GM18499 (cell line): ENCODE results near the gene FNDC1.

Experiments
- ATAC-seq: cut with Tn5 transposase; IDR thresholded peaks from one replicate; pipeline ENCODE4 v1.9.1; 2021; ENCODE audit warnings: moderate number of reproducible peaks; ENCODE audit not compliant: insufficient read depth, unreplicated experiment

FNDC1 gene

DNA sequence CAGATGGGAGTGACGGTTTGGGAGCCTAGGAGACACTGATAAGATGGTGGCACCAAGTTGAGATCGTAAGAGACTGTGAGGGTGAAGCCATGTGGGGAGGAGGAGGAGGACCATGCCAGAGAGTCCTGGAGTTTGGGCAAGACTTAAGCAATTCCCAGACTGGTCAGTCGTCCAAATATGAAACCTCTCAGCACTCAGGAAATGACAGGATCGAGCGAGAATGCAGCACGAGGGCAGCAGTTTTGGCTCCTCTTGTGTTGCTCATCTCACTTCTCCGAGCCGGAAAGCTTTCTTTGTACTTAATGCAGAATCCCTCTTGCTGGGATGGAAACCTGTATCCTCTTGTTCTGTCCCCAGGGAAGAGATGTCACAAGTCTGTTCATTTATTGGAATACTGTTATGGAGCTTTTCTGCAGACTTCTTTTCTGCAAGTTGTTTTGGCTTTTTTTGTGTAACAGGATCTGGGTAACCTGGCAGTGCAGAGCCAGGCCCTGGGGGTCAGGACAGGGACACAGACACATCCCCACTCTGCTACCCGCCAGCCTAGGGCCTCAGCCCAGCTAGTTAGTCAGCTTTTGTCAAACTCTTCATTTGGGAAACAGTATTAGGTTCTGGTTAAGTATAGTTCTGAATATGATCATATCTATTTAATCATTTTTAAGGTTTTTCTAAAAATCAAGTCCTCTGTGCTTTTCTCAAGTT lies 34.3 kb downstream of the FNDC1 start:
- no peak for ATAC-seq

DNA sequence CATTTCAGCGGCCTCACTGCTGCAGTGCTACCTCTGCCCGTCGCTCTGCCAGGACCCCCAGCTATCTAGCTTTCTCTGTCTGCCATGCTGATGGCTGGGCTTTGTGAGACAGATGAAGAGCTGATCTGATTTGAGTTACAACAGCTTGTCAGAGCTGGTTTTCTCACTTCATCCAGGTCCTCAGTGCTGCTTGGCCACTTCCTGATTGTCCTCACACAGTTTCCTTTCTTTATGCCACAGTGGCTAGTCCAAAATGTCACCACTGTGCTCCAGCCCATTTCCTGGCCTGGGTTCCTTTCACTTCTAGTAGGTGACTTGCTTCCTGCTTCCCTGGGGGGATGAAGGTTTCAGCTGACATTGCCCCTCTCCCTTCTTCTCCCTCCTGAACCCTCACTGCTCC lies 35.4 kb downstream of the FNDC1 start:
- no peak for ATAC-seq

DNA sequence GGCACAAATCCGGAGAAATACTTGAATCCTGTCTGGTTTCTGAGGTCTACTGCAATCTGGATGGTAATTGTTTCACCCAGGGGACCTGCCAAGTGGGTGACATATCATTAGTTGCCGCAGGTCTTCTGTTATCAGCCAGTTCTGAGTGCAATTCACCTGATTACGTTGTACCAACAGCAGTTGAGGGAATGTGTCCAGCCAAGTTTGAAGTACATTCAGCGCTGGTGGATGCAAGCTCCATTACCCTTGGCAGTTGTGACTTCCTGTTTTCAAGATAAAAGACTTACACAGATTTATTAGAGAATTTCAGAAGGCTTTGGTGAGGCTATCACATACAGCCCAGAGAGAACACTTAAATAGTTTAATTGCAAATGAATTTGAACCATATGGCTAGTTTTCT lies 42.8 kb downstream of the FNDC1 start:
- no peak for ATAC-seq

DNA sequence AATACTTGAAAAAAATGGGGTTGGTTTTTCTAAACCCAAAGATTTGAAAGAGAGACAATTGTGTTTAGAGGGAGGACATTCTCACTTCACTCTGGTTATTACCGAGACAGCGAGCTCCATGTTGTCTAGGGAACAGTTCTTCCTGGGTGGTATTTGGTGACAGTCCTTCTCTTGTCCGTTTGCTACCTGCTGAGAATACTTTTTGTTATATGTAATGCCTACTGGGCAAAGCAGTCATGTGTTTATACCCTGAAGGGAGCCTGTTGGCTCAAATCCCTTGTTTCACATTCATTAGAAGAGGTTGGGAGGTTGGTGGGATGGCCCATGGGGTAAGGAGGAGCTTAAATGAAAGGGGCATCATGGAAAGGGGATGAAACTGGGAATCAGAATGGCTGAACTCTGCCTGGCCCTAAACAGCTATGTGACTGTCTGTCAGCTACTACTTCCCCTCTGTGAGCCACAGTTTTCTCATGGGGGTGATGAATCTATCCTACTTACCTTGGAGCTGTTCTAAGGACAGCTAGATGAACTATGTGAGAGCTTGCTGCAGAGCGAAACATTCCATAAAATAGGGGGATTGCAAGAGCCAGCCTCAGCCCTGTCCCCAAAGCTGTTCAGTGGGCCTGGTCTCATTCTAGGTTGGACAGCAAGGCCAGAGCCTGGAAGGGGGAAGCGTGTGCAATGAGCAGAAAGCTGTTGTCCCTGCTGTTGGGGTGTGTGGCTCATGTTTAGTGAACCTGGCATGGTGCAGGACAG lies 43.5 kb downstream of the FNDC1 start:
- ATAC-seq: no peak

DNA sequence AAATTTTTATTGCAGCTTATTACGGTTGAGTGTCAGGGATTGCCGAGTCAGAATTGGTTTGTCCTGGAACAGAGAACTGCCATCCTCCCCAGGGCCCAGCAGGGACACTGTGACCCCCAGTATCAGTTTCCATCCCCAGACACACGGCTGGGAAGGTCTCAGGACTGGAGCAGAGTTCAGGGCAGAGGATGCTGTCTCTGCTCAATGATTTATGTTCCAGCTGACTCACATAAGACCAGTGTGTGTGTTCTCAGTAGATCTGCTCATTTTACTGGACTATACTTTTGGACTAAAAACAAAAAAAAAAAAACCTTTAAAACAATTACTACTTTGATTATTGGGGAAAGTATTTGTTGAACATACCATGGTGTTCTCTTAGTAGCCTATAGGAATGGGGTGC lies 44.2 kb downstream of the FNDC1 start:
- no peak for ATAC-seq

DNA sequence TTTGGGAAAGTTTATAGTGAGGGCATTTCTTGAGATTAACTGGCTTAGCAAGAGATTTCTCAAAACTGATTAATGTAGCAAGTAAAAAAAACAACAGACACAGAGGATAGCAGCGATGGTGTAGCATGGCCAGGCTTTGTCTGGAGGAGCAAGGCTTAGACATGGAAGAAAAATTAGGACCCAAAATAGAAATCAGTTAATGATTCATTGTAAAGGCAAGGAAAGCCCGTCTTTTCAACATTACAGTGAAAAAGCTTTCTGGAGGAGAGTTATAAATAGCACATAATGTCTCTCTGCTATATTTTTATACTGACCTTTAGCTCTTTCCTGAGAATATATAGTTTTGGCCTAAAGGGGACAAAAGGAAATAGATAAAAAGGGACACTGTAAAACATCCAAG lies 45.1 kb downstream of the FNDC1 start:
- ATAC-seq: no peak

DNA sequence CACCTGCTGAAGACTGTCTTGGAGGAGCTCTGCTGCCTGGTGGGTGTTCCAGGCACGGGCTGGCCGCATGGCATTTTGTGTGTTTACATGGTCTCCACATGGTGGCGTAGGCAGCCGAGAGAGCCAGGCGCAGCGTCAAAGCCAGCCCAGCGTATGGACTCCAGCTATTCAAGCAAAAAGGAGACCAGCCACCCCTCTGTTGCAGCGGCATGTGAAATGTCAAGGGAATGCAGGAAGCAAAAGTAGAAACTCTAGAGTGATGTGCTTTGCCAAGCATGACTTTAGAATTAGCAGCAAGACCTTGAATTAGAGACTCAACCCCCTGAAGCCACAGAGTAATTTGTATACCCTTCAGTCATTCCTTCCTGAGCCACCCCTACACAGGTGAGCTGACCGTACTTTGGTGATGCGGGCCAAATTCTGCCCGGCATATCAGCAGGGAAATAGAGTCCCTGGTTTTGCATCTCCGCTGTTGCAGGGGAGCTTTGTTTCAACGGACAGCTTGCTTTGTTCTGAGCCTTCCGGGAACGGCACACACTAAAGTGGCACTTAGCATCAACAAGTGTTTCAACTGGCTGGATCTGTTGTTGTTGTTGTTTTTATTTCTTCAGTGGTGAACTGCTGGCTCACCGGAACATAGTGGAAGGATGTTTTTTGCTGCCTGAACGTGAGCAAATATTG lies 48.5 kb downstream of the FNDC1 start:
- no peak for ATAC-seq

DNA sequence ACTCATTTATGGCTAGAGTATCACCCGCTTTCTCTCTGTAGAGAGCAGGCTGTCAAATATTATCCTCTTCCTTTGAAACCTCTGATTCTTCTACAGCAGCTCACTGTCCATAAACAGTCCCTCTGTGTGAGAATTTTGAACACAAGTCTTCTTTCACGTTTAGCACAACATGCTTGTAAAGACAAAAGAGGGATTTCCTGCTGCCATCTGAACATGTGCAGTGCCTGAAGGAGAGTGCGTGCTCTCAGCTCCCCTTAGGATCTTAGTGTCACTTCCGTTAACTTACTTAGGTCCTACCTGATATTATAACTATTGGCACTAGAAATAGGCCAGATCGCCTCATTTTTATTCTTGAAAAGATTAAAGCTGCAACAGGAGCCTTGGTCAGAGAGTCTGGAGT lies 50.9 kb downstream of the FNDC1 start:
- ATAC-seq: no peak

DNA sequence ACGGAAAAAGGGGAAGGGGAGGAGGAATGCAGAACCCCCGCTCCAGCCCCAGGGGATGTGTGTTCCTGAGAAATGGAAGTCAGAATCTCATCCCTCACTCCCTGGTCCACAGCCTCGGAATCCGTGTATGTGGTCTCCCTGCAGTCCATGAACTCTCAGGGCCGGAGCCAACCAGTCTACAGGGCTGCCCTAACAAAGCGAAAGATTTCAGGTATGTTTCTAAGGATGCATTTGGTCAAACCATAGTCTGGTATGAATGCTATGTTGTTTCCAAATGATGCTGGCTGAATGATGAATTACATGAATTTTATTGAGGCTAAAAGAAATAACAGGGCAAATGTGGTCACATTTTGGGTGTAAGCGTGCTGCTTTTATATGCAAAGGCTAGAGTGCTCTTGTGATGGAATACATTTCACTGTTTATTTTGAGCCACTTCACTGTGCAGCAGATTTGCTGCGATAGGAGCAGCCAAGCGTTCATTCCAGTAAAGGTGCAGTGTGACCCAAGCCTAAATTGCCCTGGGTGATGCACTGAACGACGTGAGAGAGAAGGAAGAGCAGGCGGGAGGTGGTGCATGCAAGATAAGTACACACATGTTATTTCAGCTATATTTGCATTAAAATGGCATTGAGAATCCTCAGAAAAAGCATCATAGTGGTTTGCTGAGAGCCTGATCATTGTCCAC lies 52.4 kb downstream of the FNDC1 start:
- ATAC-seq: no peak

DNA sequence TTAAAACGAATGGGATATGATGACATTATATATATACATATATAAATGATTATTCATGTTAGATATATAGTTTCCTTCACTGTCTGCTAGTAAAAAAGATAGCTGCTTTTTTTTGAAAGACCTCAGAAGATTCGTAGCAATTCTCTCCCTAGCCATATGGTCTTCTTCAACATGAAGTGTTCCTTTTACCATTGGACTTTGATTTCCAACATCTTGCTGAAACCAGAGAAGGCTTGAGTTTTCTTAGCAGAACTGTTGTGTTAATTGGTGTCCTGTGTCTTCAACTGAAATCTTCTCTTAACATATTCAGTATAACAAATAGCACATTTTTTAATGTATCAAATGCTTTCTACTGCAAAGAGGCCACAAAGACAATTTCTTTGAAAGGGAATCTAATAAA lies 55.3 kb downstream of the FNDC1 start:
- no peak for ATAC-seq

DNA sequence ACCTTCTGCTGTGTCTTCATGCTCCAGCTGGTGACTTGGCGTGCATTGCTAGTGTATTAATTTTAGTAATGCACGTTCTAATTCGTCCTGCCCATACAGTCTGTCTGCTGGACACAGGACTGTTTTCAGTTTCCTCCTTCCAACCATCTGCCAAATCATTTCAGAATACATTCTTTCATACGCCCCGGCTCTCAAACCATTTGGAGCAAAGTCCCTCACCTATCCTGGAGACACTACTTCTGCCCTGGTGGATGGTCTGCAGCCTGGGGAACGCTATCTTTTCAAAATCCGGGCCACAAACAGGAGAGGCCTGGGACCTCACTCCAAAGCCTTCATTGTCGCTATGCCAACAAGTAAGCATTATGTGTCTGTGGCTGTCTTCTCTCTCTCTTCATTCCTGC lies 60.5 kb downstream of the FNDC1 start:
- no peak for ATAC-seq

DNA sequence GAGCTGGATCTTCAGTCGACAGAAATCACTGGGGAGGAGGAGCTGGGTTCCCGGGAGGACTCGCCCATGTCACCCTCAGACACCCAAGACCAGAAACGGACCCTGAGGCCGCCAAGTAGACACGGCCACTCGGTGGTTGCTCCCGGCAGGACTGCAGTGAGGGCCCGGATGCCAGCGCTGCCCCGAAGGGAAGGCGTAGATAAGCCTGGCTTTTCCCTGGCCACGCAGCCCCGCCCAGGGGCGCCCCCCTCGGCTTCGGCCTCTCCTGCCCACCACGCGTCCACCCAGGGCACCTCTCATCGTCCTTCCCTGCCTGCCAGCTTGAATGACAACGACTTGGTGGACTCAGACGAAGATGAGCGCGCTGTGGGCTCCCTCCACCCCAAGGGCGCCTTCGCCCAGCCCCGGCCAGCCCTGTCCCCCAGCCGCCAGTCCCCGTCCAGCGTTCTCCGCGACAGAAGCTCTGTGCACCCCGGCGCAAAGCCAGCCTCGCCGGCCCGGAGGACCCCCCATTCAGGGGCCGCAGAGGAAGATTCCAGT lies 63.0 kb downstream of the FNDC1 start:
- no peak for ATAC-seq

DNA sequence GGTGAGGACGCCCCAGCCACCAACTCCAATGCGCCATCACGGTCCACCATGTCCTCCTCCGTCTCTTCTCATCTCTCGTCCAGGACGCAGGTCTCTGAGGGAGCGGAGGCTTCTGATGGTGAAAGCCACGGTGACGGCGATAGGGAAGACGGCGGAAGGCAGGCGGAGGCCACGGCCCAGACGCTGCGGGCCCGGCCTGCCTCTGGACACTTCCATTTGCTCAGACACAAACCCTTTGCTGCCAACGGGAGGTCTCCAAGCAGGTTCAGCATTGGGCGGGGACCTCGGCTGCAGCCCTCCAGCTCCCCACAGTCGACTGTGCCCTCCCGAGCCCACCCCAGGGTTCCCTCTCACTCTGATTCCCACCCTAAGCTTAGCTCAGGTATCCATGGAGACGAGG lies 63.6 kb downstream of the FNDC1 start:
- ATAC-seq: no peak

DNA sequence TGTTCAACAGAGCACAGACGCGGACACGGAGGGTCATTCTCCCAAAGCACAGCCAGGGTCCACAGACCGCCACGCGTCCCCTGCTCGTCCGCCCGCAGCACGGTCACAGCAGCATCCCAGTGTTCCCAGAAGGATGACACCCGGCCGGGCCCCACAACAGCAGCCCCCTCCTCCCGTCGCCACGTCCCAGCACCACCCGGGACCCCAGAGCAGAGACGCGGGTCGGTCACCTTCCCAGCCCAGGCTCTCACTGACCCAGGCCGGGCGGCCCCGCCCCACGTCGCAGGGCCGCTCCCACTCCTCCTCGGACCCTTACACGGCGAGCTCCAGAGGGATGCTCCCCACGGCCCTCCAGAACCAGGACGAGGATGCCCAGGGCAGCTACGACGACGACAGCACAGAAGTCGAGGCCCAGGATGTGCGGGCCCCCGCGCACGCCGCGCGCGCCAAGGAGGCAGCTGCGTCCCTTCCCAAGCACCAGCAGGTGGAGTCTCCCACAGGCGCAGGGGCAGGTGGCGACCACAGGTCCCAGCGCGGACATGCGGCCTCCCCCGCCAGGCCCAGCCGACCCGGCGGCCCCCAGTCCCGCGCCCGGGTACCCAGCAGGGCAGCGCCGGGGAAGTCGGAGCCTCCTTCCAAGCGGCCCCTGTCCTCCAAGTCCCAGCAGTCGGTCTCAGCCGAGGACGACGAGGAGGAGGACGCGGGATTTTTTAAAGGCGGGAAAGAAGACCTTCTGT lies 64.3 kb downstream of the FNDC1 start:
- no peak for ATAC-seq

DNA sequence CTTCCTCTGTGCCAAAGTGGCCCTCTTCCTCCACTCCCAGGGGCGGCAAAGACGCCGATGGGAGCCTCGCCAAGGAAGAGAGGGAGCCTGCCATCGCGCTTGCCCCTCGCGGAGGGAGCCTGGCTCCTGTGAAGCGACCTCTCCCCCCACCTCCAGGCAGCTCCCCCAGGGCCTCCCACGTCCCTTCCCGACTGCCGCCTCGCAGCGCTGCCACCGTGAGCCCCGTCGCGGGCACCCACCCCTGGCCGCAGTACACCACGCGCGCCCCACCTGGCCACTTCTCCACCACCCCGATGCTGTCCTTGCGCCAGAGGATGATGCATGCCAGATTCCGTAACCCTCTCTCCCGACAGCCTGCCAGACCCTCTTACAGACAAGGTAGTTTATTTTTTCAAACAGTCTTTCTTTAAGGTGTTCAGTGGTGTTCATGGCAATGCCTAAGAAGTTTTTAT lies 64.9 kb downstream of the FNDC1 start:
- ATAC-seq: no peak

DNA sequence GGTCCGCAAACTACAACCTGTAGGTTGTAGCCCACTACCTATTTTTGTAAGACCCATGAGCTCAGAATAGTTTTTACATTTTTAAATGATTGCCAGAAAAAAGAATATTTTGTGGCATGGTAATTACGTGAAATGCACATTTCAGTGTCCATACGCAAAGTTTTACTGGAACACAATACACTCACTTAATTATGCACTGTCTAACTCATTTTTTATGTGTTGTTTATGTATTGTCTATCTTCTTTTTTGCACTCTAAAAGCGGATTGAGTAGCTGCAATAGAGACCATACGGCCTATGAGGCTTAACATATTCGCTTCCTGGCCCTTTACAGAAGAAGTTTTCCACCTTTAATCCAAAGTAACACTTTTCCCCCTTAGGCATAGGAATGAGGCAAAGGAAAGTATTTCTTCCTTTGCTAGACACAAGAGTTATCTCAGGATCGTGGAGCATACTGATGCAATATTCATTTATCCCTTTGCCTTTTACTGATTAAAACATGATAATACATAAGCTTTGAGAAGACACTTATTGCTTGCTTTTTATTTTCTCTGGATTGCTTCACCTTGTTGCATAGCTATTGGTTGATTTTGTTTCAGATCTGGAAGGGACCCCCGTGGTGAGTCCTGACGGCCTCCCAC lies 69.8 kb downstream of the FNDC1 start:
- ATAC-seq: no peak

DNA sequence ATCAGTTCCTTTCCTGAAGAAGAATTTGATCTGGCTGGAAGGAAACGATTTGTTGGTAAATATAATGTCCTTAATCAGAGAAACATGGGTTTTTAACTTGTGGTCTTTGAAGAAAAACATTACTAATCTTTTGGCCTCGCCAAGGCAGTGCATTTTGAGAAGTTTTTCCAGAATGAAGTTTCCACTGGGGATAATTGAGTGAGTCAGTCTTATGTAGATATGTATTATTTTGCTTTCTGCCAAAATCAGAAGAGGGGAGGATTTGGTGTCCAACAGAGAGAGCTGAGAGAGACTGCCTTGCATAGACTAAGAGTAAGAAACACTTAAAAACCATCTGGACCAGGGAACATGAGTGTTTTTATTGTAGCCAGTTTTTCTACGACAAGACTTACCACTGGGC lies 79.9 kb downstream of the FNDC1 start:
- no peak for ATAC-seq

DNA sequence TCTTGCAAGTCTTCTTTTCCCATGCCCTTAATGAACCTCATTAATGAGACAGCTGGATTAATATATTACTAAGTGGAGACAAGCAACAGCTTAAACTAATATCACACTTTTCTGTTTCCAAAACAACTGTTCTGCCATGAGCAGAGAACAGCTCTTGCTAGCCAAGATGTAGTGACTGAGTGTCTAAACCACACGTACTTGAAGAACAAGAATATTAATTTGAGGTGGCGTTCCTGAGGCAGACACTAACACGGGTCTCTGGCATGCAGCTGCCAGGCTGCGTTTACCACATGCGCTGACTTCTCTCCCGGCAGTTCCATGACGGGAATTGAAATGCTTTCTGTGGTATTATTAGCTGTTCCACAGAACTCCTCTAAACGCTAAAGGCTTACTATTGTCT lies 80.6 kb downstream of the FNDC1 start:
- no peak for ATAC-seq

DNA sequence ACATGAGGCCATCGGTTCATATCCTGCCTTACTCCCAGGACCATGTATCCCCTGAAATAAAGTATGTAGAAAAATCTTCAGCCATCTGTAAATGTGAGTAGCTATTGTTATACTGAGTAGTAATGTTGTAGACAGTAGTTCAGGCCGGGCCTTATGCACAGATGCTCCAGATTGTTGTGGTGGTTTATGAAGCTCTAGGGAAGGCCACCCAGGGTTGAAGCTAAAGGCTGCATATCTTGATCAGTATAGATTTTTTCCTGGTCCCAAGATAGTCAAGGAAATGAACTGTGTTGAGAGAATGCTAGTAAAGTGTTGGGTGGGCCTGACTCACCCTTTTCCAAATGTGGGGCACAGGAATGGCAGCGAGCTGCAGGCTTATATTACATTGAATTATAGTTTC lies 81.4 kb downstream of the FNDC1 start:
- ATAC-seq: no peak
